Calu3 (cell line): Measurements from ENCODE around the gene HMGCS1. TPM values are rescaled to one million over a fixed set of nuclear protein-coding genes. Genes with fewer than 3 reads are reported as not detected.
"Not testable (repeated sequence)": the region's sequence is repeated elsewhere in the genome, so short reads cannot be mapped to it uniquely, and the experiment has no call there.

ENCODE experiments used
- BruUV-seq: library from RNA; stranded (reverse); fragments of 400-500 nt; replicated peaks from 2 replicates; lab custom pipeline; 2021; lab: Mats Ljungman, UMichigan
- CTCF ChIA-PET: fragments of 300-600 bp; sonication (Branson Sonifier 250); formaldehyde crosslinking; loops from one replicate; lab custom pipeline; 2022; ENCODE audit warnings: antibody characterized with exemption; lab: Charles Lee
- DNase-seq: peaks from one replicate; pipeline ENCODE4 v3.0.0; 2022
- H3K27ac Mint-ChIP-seq: one replicate; pipeline ENCODE4 v1.8.0; 2022; ENCODE audit warnings: mixed read lengths; ENCODE audit not compliant: unreplicated experiment
- H3K27me3 Mint-ChIP-seq: one replicate; pipeline ENCODE4 v1.8.0; 2022; ENCODE audit warnings: mixed read lengths; ENCODE audit not compliant: unreplicated experiment
- H3K36me3 Mint-ChIP-seq: one replicate; pipeline ENCODE4 v1.8.0; 2022; ENCODE audit warnings: mild to moderate bottlenecking, moderate library complexity, mixed read lengths; ENCODE audit not compliant: insufficient read depth, unreplicated experiment
- H3K4me1 Mint-ChIP-seq: one replicate; pipeline ENCODE4 v1.8.0; 2022; ENCODE audit warnings: mild to moderate bottlenecking, low read depth, mixed read lengths; ENCODE audit not compliant: unreplicated experiment
- H3K4me3 Mint-ChIP-seq: one replicate; pipeline ENCODE4 v1.8.0; 2022; ENCODE audit warnings: mild to moderate bottlenecking, low read depth, moderate library complexity, mixed read lengths; ENCODE audit not compliant: unreplicated experiment
- H3K9me3 Mint-ChIP-seq: one replicate; pipeline ENCODE4 v1.8.0; 2022; ENCODE audit warnings: low read depth, mixed read lengths; ENCODE audit not compliant: unreplicated experiment
- CTCF ChIP-seq: fragments of 200-600 bp; IDR thresholded peaks from one replicate; pipeline ENCODE4 v1.8.0; 2022; ENCODE audit warnings: antibody characterized with exemption; ENCODE audit not compliant: unreplicated experiment
- intact Hi-C: fragments of 100-400 bp; cut with micrococcal nuclease; formaldehyde crosslinking; loops from one replicate; pipeline ENCODE4 v1.10.0; 2022; ENCODE audit not compliant: unreplicated experiment
- total RNA-seq: library from RNA; stranded (reverse); gene quantifications from 2 replicates; pipeline ENCODE4 v1.2.3, GENCODE V29; 2022

HMGCS1 gene
- total RNA-seq, 1 experiment from 2014 or later, result 249 TPM

GRCh38 chr5:43309637-43310036 is 3.6 kb downstream of the HMGCS1 start:
- CTCF ChIA-PET, result interaction anchor here (1.4 kb wide), 1 partner anchor 58 kb away, joined by 5 read pairs; no protein-coding TSS in a partner anchor
- Mint-ChIP-seq H3K4me1 (peaks cover 38% of the 10 kb centered on the region), H3K27ac (peak overlapping the region; percentile 98), H3K27me3 (no peaks in the 10 kb centered on the region), H3K36me3 (peaks cover 99% of the 10 kb centered on the region), H3K4me3 (peak overlapping the region; percentile 99), H3K9me3 (no peaks in the 10 kb centered on the region)
- BruUV-seq, result no TSS peak
- peak; percentile 54 for DNase-seq
- TF ChIP-seq CTCF, result no peak
- intact Hi-C loops, result loop anchor here (2.0 to 10.0 kb wide), 3 partner anchors 15 to 315 kb away; partner anchors contain the start of gene ZNF131

GRCh38 chr5:43309122-43309521 is 4.1 kb downstream of the HMGCS1 start:
- no peak for DNase-seq
- Mint-ChIP-seq H3K4me3 (peak overlapping the region; percentile 99), H3K9me3 (no peaks in the 10 kb centered on the region), H3K27ac (peak overlapping the region; percentile 98), H3K36me3 (peaks cover 98% of the 10 kb centered on the region), H3K27me3 (no peaks in the 10 kb centered on the region), H3K4me1 (peaks cover 34% of the 10 kb centered on the region)
- intact Hi-C loops, result loop anchor here (2.0 to 10.0 kb wide), 3 partner anchors 14 to 314 kb away; partner anchors contain the start of gene ZNF131
- CTCF ChIA-PET, result interaction anchor here (1.4 kb wide), 1 partner anchor 58 kb away, joined by 5 read pairs; no protein-coding TSS in a partner anchor
- no peak for TF ChIP-seq CTCF
- no TSS peak for BruUV-seq

GRCh38 chr5:43306954-43307353 is 6.3 kb downstream of the HMGCS1 start:
- Mint-ChIP-seq H3K4me3 (peak overlapping the region; percentile 99), H3K36me3 (peaks cover 98% of the 10 kb centered on the region), H3K27ac (peak overlapping the region; percentile 60), H3K4me1 (peaks cover 49% of the 10 kb centered on the region)
- H3K27me3 Mint-ChIP-seq, H3K9me3 Mint-ChIP-seq, CTCF ChIA-PET, DNase-seq, BruUV-seq: not testable (repeated sequence)
- intact Hi-C loops, result loop anchor here (1.0 to 10.0 kb wide), 5 partner anchors 74 to 312 kb away; partner anchors contain the start of gene ZNF131

GRCh38 chr5:43305948-43306565 is 7.2 kb downstream of the HMGCS1 start:
- peak; percentile 44 for TF ChIP-seq CTCF
- CTCF ChIA-PET, result interaction anchor here (0.6 to 1.0 kb wide), 4 partner anchors 74 to 178 kb away, joined by 3 to 9 read pairs (median 4); partner anchors contain the start of gene TMEM267
- BruUV-seq, result no TSS peak
- no peak for DNase-seq
- no peaks in the 10 kb centered on the region for H3K9me3 Mint-ChIP-seq
- H3K27me3 Mint-ChIP-seq, result no peaks in the 10 kb centered on the region
- H3K27ac Mint-ChIP-seq, result peak overlapping the region; percentile 60
- intact Hi-C loops, result loop anchor here (1.0 to 10.0 kb wide), 5 partner anchors 73 to 311 kb away; partner anchors contain the start of gene ZNF131
- H3K4me3 Mint-ChIP-seq, result peak overlapping the region; percentile 99
- peaks cover 98% of the 10 kb centered on the region for H3K36me3 Mint-ChIP-seq
- H3K4me1 Mint-ChIP-seq, result peaks cover 58% of the 10 kb centered on the region
